ENCODE results near the gene EPHB2.

Gene EPHB2

DNA sequence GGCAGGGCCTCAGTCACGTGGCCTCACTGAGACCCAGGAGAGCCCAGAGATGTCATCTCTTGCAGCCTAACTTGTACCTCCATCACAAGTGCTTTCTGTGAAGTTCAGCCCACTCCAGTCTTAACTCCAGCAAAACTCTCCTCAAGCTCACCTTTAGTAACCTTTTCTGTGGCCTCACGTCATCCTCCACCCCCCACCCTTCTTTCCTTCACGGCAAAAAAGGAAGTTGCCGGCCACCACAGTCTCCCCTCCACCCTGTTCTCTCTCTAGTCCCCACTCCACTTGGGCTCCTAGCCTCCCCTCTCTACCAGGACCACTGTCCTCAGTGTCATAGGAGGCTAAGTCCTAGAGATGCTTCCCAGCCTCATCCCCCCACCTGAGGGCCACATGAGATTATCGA, 155.1 kb downstream of the EPHB2 start:
- no peak for FAIRE-seq

DNA sequence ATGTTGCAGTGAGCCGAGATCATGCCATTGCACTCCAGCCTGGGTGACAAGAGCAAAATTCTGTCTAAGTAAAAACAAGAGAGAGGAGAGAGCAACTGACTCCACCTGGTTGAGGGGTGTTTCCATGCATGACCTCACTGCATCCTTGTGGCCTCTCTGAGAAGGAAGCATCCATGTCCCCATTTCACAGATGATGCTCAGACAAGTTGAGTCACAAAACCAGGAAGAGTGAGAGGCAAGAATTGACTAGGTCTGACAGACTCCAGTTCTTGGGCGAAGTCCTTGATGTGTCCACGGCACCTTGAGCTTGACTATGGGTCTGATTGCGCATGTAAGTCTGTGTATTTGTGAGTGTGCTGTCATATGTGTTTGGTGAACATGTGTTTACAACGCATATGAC, 156.2 kb downstream of the EPHB2 start:
- no peak for FAIRE-seq

DNA sequence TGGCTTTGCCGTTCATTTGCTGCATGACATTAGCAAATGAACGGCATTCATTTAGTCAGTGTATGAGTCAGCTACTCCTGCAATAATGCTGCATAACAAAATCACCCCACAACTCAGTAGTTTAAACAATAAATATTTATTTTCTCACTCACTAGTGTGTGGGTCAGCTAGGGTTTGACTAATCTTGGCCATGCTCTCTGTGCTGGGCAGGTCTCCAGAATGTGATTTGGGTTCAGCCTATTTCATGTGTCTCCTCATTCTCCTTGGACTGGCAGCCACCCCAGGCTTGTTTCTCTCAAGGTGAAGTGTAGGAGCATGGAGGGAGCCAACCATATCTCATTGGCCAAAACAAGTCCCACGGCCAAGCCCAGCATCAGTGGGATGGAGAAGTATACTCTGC, 157.7 kb downstream of the EPHB2 start:
- FAIRE-seq: no peak

DNA sequence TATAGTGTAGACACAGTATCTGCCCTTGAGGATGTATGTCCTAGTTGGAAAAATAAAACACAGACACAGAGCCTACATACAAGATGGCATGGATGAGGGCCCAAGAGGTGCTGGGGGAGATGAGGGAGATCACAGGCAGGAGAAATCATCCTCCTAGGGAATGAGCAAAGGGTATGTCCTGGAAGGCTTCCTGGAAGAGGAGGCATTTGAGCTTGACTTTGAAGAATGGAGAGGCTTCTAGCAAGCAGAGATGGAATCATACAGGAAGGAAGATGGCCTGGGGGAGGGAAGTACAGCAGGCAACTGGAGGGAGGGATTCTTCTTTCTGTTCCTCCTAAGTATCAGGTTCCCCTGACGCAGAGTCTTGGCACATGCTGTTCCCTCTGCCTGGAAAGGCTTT, 158.7 kb downstream of the EPHB2 start:
- FAIRE-seq: no peak

DNA sequence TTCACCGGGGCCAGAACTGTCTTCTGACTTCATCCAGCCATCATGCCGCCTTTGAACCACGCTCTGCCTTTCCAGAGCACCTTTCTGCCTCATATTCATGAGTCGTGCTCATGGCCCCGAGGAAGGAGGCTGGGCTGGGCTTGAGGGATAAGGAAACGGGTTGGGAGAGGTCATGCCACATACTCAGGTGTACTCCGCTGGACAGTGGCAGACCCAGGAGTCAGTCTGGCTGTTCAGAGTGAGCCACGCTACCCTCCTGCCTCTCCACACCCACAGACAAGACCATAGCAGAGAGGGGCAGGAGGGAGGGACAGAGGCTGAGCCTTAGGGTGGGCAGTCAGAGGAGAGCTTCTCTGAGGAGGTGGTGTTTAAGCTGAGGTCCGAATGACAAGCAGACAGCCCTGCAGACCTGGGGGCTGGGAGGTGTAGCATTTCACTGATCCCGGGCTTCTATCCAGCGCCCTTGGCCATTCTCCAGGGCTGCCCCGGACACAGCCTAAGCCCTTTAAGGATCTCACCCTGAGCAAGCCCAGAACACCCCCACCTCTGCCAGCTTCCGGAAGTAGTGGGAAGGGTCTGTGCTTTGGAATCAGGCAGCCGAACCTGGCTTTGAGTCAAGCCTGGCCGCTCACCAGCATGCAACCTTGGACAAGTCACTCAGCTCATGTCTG, 159.7 kb downstream of the EPHB2 start:
- no peak for FAIRE-seq

DNA sequence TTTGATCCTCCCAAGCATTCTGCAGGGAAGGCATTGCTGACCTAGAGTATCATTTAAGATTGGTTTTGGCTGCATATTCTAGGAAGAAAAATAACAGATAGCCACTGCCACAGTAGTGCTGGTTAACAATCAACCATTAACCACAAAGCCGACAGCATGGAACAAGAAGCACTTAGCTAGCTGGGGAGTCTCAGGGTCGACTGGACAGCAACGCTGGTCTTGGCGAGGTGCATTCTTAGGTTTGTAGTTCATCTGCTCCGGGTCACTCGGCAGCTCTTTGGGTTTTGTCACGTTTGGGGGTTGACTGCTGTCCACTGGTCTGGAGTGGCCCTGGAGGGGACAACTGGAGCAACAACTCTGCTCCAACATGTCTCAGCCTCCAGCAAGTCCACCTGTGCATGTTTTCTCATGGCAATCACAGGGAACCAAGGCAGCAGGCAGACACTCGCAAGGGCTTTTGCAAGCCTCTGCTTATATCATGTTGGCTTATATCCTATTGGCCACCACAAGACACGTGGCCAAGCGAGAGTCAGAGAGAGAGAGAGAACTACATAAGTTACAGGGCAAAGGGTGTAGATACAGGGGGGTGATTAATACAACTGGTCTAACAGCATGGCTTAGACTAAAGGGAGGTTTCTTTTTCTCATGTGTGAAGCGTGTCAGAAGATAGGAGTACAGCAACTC, 162.5 kb downstream of the EPHB2 start:
- no peak for FAIRE-seq

DNA sequence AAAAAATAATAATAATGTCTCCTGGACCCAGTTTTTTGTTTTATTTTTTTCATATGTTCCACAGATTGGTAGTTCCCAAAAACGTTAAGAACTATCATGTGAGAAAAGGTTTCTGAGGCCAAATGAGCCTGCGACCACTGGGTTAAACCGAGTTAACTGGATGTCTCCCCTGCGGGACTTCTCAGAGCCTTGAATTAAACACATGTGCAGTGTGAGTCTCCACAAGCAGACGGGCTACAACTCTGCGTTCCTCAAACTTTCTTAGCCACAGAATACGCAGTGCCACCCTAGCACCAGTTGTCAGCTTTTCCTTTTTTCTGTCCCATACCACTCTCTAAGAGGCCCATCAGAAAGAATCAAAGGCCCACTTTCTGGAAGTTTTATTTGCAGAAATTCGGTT, 164.1 kb downstream of the EPHB2 start:
- no peak for FAIRE-seq

DNA sequence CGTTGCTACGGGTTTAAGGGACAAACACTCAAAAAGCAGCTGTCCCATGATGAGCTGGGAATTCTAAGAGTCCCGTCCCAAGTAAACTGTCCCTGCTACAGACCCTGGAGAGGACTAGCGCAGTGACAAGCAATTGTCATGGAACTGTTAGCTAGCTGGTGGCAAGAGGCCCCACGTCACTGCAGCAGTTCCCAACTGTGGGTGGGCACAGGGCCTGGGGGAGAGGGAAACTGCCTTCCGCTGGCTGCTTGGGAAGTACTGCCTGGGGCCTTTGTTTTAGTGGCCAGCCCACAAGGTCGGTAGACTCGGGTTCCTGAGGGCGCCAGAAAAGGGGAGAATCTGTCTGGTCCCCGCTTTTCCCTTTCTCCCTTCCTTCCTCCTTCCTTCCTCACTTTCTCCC, 164.6 kb downstream of the EPHB2 start:
- no peak for FAIRE-seq

DNA sequence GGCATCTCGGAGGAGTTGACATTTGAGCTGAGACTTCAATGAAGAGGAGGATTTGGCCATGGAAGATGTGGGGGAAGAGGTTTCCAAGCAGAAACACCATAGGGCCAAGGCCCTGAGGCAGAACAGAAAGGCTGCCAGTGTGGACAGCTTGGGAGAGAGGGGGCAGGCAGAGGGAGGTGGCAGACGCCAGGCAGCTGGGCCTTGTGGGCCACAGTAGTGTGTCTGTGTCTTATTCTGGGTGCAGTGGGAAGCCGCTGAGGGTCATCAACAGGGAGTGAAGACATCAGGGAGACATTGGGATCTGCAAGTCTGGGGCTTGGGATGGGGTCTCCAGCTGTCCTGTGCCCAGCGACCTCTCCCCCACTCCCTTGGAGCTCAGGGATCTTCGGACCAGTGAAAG, 165.2 kb downstream of the EPHB2 start:
- FAIRE-seq: no peak

DNA sequence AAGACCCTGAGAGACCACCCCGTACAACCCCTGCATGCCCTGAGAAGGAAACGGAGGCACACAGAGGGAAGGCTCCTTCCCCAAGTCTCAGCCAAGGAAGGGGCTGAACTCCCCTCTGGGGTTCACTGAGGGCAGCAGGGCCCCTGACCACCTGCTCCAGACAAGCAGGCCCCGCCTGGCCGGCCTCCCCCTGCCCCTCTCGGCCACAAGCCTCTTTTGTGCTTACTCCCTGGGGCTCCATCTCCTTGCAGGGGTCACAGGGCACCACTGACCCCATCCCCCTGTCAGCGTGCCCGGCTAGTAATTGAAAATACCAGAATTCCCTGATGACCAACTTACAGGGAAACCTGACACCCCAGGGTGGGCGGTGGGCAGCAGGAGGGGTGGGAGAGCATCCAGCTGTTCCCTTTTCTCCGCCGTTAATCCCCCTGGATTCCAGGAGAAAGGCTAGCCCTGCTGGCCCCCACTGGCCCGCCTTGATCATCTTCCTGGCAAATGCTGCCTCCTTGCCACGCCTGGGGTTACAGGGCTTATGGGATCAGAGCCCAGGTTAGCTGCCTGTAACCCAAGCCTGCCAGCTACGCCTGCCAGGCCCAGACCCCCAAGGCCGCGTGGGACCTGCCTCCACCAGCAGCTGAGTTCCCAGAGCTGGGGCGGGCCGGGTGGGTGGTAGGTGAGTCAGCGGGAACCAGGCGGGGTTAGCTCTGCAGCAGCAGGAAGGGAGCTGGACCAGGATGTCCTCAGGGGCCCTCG, 165.9 kb downstream of the EPHB2 start:
- no peak for FAIRE-seq

DNA sequence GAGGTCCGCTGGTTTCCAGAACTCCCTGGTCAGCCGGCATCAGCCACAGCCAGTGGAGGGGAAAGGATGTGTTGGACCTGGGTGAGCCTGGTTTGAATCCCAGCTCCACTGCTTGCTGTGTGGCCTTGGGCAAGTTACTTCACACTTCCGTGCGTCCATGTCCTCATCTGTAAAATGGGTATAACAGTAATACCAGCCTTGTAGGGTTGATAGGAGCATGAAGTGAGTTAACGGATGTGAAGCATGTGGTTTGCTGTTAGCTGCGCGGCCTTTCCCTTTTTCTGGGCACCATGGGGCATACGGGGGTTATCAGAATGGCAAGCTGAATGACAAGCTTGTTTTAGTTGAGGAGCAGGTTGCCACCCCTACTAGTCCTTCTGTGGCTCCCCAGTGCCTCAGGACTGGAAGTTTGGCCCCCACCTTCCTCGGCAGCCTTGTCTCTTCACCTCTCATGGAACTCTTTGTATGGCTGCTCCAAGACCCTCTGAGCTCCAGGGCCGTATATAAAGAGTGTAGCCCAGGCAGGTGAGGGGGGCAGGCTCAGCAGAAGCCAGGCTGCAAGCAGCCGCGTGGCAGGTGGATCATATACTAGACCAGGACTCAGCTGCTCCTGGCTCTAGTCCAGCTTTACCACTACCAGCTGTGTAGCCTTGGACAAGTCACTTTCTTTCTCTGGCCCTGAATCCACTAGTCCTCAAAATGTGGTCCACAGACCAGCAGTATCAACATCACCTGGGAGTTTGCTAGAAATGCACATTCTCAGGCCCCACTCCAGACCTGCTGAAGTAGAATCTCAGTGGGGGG, 166.7 kb downstream of the EPHB2 start:
- FAIRE-seq: no peak

DNA sequence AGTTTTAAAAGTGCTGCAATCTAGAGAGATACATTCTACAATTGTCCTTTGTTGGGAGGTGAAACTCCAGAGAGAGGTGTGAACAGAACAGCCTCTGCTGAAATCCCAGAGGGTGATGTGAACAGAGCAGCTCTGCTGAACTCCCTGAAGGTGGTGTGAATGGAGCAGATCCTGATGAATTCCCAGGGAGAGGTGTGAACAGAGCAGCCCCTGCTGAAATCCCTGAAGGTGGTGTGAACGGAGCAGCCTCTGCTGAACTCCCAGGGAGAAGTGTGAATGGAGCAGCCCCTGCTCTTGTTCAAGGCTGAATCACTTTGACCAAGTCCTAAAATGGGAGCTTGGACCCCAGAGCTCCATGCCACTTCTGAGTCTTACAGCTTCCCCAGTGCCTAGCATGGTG, 167.3 kb downstream of the EPHB2 start:
- FAIRE-seq: no peak

DNA sequence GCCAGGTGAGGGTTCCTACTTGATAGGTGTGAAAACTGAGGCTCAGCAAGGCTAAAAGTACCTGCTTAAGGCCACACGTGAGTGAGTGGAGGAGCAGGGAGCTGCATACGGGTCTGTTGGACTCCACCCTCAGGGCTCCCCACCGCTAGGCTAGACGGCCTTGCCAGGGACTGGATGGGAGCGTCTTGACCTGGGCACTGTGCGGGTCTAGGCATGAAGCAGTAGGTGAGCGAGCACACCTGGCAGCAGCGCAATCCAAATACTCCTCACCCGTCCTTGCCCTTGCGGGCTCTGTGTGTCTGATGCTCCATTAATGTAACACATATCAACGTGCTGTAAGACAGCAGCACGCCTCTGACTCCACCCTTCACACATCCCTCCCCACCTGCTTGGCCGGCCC, 168.0 kb downstream of the EPHB2 start:
- FAIRE-seq: no peak

DNA sequence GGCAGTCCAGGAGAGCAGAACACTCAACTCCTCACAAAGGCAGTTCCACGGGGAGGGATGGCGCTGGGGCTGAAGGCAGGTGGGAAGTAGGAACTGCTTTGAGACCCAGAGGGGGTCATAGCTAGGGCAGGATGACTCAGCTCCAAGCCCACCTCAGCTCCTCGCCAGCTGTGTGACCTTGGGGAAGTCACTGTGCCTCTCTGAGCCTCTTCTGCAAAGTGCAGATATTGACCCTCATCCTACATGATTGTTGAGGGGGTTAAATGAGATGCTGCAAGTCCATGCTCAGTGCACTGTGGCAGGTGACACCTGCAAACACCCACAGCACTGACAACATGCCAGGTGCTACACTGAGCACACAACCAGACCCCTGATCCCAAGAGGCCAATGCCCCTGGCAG, 168.8 kb downstream of the EPHB2 start:
- no peak for FAIRE-seq

DNA sequence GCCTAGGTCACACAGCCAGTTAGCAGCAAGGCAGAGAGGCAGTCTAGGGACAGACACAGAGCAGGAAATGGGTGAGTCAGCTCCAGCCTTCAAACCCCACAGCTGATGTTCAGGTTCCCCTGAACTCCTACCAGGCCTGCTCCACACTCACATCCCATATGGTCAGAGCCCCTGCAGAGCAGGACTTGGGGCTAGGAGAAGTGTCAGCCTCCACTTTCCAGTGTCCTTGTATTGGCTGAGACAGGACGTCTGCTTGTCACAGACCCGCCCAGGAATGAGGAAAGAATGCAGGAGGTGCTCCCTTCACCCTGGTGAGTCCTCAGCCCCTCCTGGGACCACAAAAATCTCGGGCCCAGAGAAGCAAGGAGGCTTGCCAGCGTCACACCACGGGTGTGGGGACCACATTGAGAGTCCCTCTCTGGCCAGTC, 169.5 kb downstream of the EPHB2 start:
- no peak for FAIRE-seq

DNA sequence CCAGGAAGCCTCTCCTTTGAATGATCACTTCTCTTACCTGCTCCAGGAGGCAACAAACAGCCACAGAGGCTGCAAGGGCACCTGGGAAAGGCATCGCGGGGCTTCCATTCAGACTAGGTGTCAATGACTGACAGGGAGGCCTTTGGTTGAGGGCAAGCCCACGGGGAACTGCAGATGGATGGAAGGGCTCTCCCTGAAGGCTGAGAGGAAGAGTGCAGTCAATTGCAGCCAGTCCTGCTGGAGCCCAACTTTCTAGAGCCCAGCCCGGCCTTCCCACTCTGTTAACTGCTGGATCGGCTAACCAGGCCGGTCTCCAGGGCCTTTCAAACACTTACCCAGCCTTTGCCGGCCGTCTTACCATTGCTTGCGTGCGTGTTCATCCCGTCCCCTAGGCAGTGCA, 172.8 kb downstream of the EPHB2 start:
- FAIRE-seq: no peak

DNA sequence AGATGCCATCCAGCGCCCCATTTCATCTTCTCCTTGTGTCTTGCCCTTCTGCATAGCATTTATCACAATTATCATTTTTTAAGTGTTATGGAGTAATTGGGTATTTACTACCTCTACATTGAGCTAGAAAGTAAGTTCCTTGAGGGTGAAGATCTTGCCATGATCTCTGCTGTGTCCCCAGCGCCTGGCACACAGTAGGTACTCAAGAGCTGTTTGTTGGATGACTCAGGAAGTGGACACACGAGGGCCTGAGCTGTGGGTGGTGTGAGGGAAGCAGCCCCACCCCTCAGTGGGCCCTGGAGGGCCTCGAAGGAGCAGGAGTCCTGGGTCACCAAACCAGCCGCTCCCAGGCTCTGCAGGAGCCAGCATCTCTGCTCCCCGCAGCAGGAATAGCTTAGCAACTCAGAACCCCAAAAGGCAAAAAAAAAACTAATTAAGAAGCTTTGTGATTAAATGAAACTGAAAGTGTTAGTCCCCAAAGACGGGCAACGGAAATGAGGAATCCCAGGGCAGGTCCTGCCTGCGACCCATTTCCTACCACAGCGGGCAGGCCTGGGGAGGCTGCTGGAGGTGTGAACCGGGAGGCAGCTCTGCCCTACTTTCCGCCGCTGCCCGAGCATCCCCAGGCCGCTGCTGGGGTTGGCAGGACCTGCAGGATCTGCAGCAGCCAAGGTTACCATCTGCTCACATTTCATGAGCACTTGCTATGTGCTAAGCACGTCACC, 174.3 kb downstream of the EPHB2 start:
- no peak for FAIRE-seq

DNA sequence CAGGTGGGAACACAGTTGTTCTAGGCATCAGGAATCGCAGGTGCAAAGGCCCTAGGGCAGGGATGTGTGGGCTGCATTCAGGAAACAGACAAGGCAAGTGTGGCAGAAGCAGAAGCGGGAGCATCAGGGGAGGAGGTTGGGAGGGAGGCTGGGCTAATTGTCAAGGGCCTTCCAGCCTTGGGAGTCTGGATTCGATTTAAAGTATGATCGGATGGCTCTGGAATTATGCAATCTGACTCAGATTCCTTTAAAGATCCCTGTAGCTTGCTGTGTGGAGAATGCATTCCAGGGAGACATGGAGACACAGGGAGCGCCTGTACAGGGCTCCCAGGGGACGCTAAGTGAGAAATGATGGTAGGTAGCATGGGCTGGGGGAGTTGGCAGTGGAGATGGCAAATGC, 175.6 kb downstream of the EPHB2 start:
- no peak for FAIRE-seq

DNA sequence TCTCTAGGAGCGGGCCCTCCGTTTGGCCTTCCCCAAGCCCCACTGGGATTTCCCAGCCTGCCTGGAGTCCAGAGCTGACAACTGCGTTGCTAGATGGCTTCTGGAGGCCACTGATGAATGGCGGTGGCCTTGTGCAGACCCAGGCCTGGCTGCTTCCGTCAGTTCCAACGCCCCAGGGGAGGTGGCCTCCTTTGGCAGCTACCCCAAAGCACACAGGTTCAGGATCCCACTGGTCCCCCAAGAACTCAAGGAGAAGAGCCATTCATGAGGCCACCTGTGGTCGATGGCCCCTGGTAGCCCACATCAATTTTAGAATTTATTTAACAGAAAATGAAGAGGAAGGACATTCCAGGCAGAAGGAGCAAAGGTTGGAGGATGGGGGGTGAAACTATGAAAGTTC, 176.9 kb downstream of the EPHB2 start:
- no peak for FAIRE-seq

DNA sequence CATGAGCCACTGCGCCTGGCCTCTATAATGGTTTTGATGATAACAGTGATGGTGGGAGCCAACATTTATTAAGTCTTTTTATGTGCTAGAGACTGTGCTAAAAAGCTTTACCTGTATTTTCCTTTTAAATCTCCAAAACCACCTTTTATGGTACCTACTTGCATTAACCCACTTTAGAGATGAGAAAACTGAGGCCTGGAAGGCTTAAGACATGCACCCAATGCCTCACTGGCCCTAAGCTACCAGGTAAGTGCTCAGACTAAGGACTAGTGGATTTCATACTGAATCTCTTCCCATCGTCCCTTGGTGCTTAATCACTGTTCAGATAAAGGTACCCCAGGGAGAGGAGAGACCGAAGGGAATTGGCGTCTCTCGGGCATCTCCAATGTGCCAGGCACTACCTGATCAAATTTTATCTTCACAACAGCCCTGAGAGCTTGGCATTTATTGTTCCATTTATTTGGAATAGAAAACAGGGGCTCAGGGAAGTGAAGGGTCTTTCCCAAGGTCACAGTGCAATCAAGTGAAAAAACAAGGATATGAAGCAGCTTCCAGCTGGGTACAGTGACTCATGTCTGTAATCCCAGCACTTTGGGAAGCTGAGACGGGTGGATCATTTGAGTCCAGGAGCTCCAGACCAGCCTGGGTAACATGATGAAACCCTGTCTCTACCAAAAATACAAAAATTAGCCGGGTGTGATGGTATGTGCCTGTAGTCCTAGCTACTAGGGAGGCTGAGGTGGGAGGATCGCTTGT, 177.9 kb downstream of the EPHB2 start:
- no peak for FAIRE-seq

DNA sequence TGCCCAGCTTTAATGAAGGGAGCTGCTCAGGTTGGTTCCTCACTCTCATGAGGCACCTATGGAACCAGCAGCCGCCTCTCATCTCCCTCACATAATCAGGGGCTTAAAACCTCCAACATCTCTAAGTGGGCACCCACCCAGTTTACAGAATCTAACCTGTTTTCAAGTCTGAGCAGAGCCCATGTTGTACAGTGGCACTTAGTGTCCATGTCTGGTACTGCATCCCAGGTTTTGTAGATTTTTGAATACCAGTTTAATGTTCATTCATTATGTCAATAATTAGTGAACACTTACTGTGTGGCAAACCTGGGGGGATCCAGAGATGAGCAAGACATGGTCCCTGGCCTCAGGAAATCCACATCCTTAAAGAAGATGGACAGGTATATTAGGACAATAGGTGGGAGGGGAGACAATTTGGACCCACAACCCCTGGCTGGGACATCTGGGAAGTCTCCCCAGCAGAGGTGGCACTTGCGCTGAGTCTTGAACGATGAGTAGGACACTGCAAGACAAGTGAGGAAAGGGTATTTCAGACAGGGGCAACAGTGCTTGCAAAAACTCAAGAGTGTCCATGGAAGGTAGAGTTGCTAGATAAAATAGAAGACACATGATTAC, 178.7 kb downstream of the EPHB2 start:
- peak; percentile 71 for FAIRE-seq
